HFF-Myc (cell line): ENCODE data around the gene ALKBH3.
A peak's percentile ranks its signal among the peaks of the same experiment; 100 is the strongest.

ENCODE experiments used
- DNase-seq: peaks from one replicate; pipeline ENCODE4 v3.0.0-alpha.2; 2011; ENCODE audit warnings: low read depth; ENCODE audit errors: extremely low read depth
- H3K4me3 ChIP-seq: replicated peaks from 2 replicates; pipeline ENCODE4 v1.5.1; 2011; ENCODE audit warnings: low read depth, mild to moderate bottlenecking, control low read depth, low read length
- TF ChIP-seq, protein P1 (sequence below): IDR thresholded peaks from 2 replicates; pipeline ENCODE4 v1.5.1; 2012; ENCODE audit warnings: mild to moderate bottlenecking, low read depth, low read length, control low read depth; ENCODE audit errors: missing control alignments

The ALKBH3 gene

GRCh38 chr11:43879789-43880639, 617 bp upstream of the ALKBH3 start:
- TF ChIP-seq, protein P1, sequence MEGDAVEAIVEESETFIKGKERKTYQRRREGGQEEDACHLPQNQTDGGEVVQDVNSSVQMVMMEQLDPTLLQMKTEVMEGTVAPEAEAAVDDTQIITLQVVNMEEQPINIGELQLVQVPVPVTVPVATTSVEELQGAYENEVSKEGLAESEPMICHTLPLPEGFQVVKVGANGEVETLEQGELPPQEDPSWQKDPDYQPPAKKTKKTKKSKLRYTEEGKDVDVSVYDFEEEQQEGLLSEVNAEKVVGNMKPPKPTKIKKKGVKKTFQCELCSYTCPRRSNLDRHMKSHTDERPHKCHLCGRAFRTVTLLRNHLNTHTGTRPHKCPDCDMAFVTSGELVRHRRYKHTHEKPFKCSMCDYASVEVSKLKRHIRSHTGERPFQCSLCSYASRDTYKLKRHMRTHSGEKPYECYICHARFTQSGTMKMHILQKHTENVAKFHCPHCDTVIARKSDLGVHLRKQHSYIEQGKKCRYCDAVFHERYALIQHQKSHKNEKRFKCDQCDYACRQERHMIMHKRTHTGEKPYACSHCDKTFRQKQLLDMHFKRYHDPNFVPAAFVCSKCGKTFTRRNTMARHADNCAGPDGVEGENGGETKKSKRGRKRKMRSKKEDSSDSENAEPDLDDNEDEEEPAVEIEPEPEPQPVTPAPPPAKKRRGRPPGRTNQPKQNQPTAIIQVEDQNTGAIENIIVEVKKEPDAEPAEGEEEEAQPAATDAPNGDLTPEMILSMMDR, result no peak
- DNase-seq, result no peak
- H3K4me3 ChIP-seq, result peak overlapping the region; percentile 68

DNA sequence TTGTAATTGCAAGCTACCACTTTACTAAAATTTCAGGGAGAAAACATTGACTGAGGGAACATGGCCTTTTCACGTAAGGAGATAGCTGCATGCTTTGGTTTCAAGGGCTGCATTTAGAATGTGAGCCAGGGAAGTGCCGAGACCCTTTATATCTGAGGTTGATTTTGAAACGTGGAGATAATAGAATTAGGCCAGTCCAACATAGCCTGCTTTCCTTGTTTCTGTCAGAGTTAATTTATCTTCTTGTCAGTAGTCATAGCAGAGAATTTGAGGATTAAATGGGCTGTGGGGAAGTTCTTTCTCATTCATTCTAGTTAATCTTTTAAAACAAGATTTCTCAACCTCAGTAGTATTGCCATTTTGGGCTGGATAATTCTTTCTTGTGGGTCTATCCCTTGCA, 12.2 kb downstream of the ALKBH3 start:
- H3K4me3 ChIP-seq, result no peak overlapping the region
- no peak for DNase-seq
- TF ChIP-seq, protein P1, result no peak

DNA sequence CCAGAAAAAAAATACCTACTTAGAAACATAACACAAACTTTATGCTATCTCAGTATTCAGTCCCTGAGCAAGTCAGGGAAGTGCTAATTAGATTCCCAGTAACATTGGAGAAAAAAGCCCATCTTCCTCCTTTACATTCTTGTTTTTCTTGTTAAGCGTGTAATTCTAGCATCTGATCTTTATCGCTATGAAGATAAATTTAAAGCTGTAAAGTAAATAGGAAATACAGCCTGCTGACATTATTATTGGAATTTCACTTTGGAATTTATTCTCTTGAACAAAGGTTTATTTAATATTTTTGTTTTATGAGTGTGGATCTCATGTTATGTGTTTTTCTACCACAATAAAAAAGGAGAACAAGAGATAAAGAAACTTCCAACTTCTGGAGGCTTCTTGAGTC, 13.9 kb downstream of the ALKBH3 start:
- no peak overlapping the region for H3K4me3 ChIP-seq
- DNase-seq, result no peak
- TF ChIP-seq, protein P1, result no peak

- no peak overlapping the region for H3K4me3 ChIP-seq
- TF ChIP-seq, protein P1, result no peak
- no peak for DNase-seq
Observed at GRCh38 chr11:43895601-43896000, 15.0 kb downstream of the ALKBH3 start.

- H3K4me3 ChIP-seq, result no peak overlapping the region
- DNase-seq, result no peak
- TF ChIP-seq, protein P1, result no peak
Observed at GRCh38 chr11:43898574-43898973, 17.9 kb downstream of the ALKBH3 start.

DNA sequence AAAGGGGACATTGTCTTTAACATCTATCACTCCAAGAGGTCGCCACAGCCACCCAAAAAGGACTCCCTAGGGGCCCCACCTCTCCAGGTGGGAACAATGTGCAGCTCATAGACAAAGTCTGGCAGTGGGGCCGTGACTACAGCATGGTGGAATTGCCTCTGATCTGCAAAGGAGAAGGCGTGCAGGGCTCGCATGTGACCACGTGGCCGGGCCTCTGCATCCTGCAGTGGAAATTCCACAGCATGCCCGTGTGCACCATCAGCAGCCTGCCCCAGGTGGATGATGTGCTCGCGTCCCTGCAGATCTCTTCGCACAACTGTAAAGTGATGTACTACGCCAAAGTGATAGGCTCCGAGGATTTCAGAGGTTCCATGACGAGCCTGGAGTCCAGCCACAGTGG, 18.5 kb downstream of the ALKBH3 start:
- no peak for DNase-seq
- no peak overlapping the region for H3K4me3 ChIP-seq
- TF ChIP-seq, protein P1, result no peak
